K562 (cell line): ENCODE data around the gene PHACTR3. TPM values are rescaled to one million over a fixed set of nuclear protein-coding genes. Genes with fewer than 3 reads are reported as not detected.

Experiments
- ATAC-seq: fragments of 200-7000 bp; cut with Tn5 transposase; 3 replicates; pipeline ENCODE4 v1.9.1; 2020; ENCODE audit warnings: moderate library complexity
- BruUV-seq: library from RNA; stranded (reverse); fragments of 400-500 nt; replicated peaks from 2 replicates; lab custom pipeline; 2021; lab: Mats Ljungman, UMichigan
- CTCF ChIA-PET: fragments of 300-600 bp; formaldehyde crosslinking; extraction: SDS; loops from one replicate; lab custom pipeline; 2021; ENCODE audit warnings: low intra/inter-chr PET ratio; lab: Yijun Ruan, JAX
- POLR2A ChIA-PET: fragments of 300-600, 350-650 bp; sonication (Branson Sonifier 250); formaldehyde crosslinking; extraction: SDS; loops from one replicate; lab custom pipeline; 2021; ENCODE audit warnings: antibody characterized with exemption, inconsistent platforms; lab: Yijun Ruan, JAX
- DNase-seq, 4 experiments: peaks; one replicate each; pipeline versions ENCODE4 v3.0.0 to v3.0.0-alpha.2; 2011 to 2018; ENCODE audit warnings: low spot score in 3 of 4, mixed read lengths in 3 of 4; ENCODE audit errors: extremely low read depth in 1 of 4
- FAIRE-seq: peaks from 2 replicates; lab custom pipeline; 2011; peaks lifted over from hg19 to GRCh38; lab: Jason Lieb, UNC
- H2AFZ ChIP-seq: 2 replicates; pipeline ENCODE4 v1.6.0; 2011; ENCODE audit warnings: low read depth, low read length, control low read depth, inconsistent platforms
- H3K27ac ChIP-seq: fragments of 200-600 bp; 3 replicates; pipeline ENCODE4 v1.8.0; 2011; ENCODE audit warnings: low read depth, mild to moderate bottlenecking, control low read depth, inconsistent platforms, low read length, moderate library complexity, mixed read lengths; ENCODE audit errors: extremely low read depth
- H3K27me3 ChIP-seq, 2 experiments: fragments of 300-600 bp in 1 of 2; 2 replicates in 1 of 2; 3 replicates in 1 of 2; pipeline versions ENCODE4 v1.6.0 to v1.8.0; 2011; ENCODE audit warnings: inconsistent platforms in 2 of 2, low read length in 2 of 2, mild to moderate bottlenecking in 1 of 2, mixed read lengths in 1 of 2, moderate library complexity in 1 of 2; ENCODE audit not compliant: control insufficient read depth in 2 of 2, insufficient read depth in 2 of 2
- H3K36me3 ChIP-seq: fragments of 300-600 bp; 3 replicates; pipeline ENCODE4 v1.8.0; 2011; ENCODE audit warnings: mild to moderate bottlenecking, low read length, inconsistent platforms; ENCODE audit not compliant: control insufficient read depth, insufficient read depth
- H3K4me1 ChIP-seq, 2 experiments: fragments of 200-600 bp in 1 of 2; replicated peaks in 1 of 2; 2 replicates in 1 of 2; 3 replicates in 1 of 2; pipeline versions ENCODE4 v1.5.1 to v1.8.0; 2011; ENCODE audit warnings: inconsistent platforms in 2 of 2, low read length in 2 of 2, mild to moderate bottlenecking in 1 of 2, mixed read lengths in 1 of 2, moderate library complexity in 1 of 2; ENCODE audit not compliant: control insufficient read depth in 2 of 2, insufficient read depth in 2 of 2
- H3K4me2 ChIP-seq: 2 replicates; pipeline ENCODE4 v1.6.1; 2011; ENCODE audit warnings: low read length, control low read depth, inconsistent platforms, mixed read lengths; ENCODE audit not compliant: insufficient read depth
- H3K4me3 ChIP-seq: fragments of 200-600 bp; sonication (generic), shearing (Covaris generic); 2 replicates; pipeline ENCODE4 v1.5.1; 2016; ENCODE audit warnings: control low read depth, inconsistent platforms
- H3K79me2 ChIP-seq: fragments of 200-600 bp; 3 replicates; pipeline ENCODE4 v1.8.0; 2011; ENCODE audit warnings: low read length, inconsistent platforms; ENCODE audit not compliant: control insufficient read depth, insufficient read depth
- H3K9ac ChIP-seq, 2 experiments: 2 replicates each; pipeline versions ENCODE4 v1.6.0 to v1.6.1; 2011; ENCODE audit warnings: low read depth in 2 of 2, low read length in 2 of 2, control low read depth in 1 of 2, inconsistent platforms in 1 of 2, mild to moderate bottlenecking in 1 of 2, mixed read lengths in 1 of 2; ENCODE audit not compliant: insufficient read depth in 1 of 2
- H3K9me1 ChIP-seq: one replicate; pipeline ENCODE4 v1.6.0; 2011; ENCODE audit warnings: inconsistent platforms, mild to moderate bottlenecking, low read length, moderate library complexity; ENCODE audit not compliant: control insufficient read depth, insufficient read depth
- H3K9me3 ChIP-seq: replicated peaks from 2 replicates; pipeline ENCODE4 v1.5.1; 2011; ENCODE audit warnings: low read depth, low read length, inconsistent platforms; ENCODE audit not compliant: control insufficient read depth, insufficient read depth
- H4K20me1 ChIP-seq: replicated peaks from 2 replicates; pipeline ENCODE4 v1.6.1; 2011; ENCODE audit warnings: low read length, inconsistent platforms, mixed read lengths; ENCODE audit not compliant: control insufficient read depth, insufficient read depth
- ATF1 ChIP-seq, 2 experiments: fragments of 450-650 bp in 1 of 2; IDR thresholded peaks; 2 replicates each; pipeline ENCODE4 v1.6.1; 2016; ENCODE audit warnings: missing compliant biosample characterization in 1 of 2, missing genetic modification characterization in 1 of 2
- BMI1 ChIP-seq: fragments of 150-350 bp; IDR thresholded peaks from 2 replicates; pipeline ENCODE4 v1.6.1; 2014; ENCODE audit warnings: low read length
- ETV1 ChIP-seq: fragments of 450-650 bp; conservative IDR thresholded peaks from 2 replicates; pipeline ENCODE4 v1.6.1; 2016; ENCODE audit warnings: missing genetic modification characterization, control low read depth, low read depth, missing compliant biosample characterization
- MAFG ChIP-seq: fragments of 450-650 bp; conservative IDR thresholded peaks from 2 replicates; pipeline ENCODE4 v1.6.1; 2016; ENCODE audit warnings: missing genetic modification characterization, missing compliant biosample characterization
- MIER1 ChIP-seq: fragments of 450-650 bp; IDR thresholded peaks from 2 replicates; pipeline ENCODE4 v1.6.1; 2016; ENCODE audit warnings: antibody characterized with exemption, mild to moderate bottlenecking, low read depth
- MTF1 ChIP-seq: fragments of 250-450 bp; sonication (Bioruptor Pico); IDR thresholded peaks from 2 replicates; pipeline ENCODE4 v1.9.0; 2021; ENCODE audit warnings: moderate library complexity, mild to moderate bottlenecking, inconsistent platforms, borderline replicate concordance
- NFE2L1 ChIP-seq: fragments of 450-650 bp; IDR thresholded peaks from 2 replicates; pipeline ENCODE4 v1.6.1; 2016; ENCODE audit warnings: missing genetic modification characterization, low read depth, mild to moderate bottlenecking, missing compliant biosample characterization, moderate library complexity, borderline replicate concordance
- SIX5 ChIP-seq, 2 experiments: IDR thresholded peaks; 2 replicates each; pipeline ENCODE4 v1.6.1; 2011; ENCODE audit warnings: low read length in 2 of 2, borderline replicate concordance in 1 of 2, low read depth in 1 of 2, mild to moderate bottlenecking in 1 of 2, moderate library complexity in 1 of 2; ENCODE audit not compliant: insufficient read depth in 1 of 2
- SLC30A9 ChIP-seq: fragments of 250-450 bp; sonication (Bioruptor Pico); IDR thresholded peaks from 2 replicates; pipeline ENCODE4 v1.8.0; 2022; ENCODE audit warnings: mild to moderate bottlenecking, moderate library complexity
- ZNF41 ChIP-seq: fragments of 250-450 bp; sonication (Bioruptor Pico); conservative IDR thresholded peaks from 2 replicates; pipeline ENCODE4 v1.4.0; 2020; ENCODE audit warnings: mild to moderate bottlenecking
- ZNF584 ChIP-seq: fragments of 200-800 bp; sonication (Bioruptor generic); IDR thresholded peaks from 2 replicates; pipeline ENCODE4 v1.6.1; 2016; ENCODE audit warnings: low read depth, mild to moderate bottlenecking, missing genetic modification characterization, missing compliant biosample characterization
- ZNF764 ChIP-seq: fragments of 250-450 bp; sonication (Bioruptor Pico); IDR thresholded peaks from 2 replicates; pipeline ENCODE4 v1.4.0; 2020; ENCODE audit warnings: low read depth, mild to moderate bottlenecking, moderate library complexity
- ZNF780A ChIP-seq: fragments of 250-450 bp; sonication (Bioruptor Pico); IDR thresholded peaks from 2 replicates; pipeline ENCODE4 v1.5.0; 2021; ENCODE audit warnings: mild to moderate bottlenecking
- WGBS: fragments of 100-300 bp; shearing (Covaris generic); methylation state at CpG from one replicate; pipeline ENCODE4 v1.1.6; 2016; ENCODE audit warnings: low coverage, mixed read lengths; ENCODE audit not compliant: insufficient coverage; ENCODE audit errors: missing lambda C conversion rate; 5-methylcytosine and 5-hydroxymethylcytosine counted together
- in situ Hi-C: fragments of 300-500 bp; cut with MboI; formaldehyde crosslinking; loops from 4 replicates; pipeline ENCODE4 v1.15.0; 2018; ENCODE audit warnings: inconsistent platforms, mixed read lengths
- intact Hi-C: fragments of 100-400 bp; cut with micrococcal nuclease; formaldehyde crosslinking; loops from 2 replicates; pipeline ENCODE4 v1.14.2; 2022
- polyA plus RNA-seq, 8 experiments: library from polyadenylated mRNA; depleted of rRNA in 4 of 8; stranded (reverse) in 5 of 8; unstranded in 3 of 8; fragments of >200 nt; fragmentation: Nextera tagmentation in 2 of 8; fragmentation: Illumina TruSeq in 1 of 8; extraction: Ambion mirVana in 2 of 8; extraction: Trizol in 1 of 8; gene quantifications; 2 replicates each; pipeline versions ENCODE4 v1.2.1 to v1.2.3, GENCODE V29; 2011 to 2014; ENCODE audit warnings: inconsistent platforms in 1 of 8, missing spikeins in 1 of 8
- total RNA-seq, 7 experiments: library from RNA; depleted of rRNA in 6 of 7; stranded (reverse); fragments of >200 nt in 6 of 7; fragmentation: Illumina TruSeq in 2 of 7; extraction: Trizol in 2 of 7; gene quantifications; 2 replicates each; pipeline versions ENCODE4 v1.2.1 to v1.2.3, GENCODE V29; 2011 to 2021; ENCODE audit warnings: low replicate concordance in 1 of 7
- TF ChIP-seq, protein P1 (sequence below): fragments of 450-650 bp; IDR thresholded peaks from 2 replicates; pipeline ENCODE4 v1.6.1; 2018; ENCODE audit not compliant: partially characterized antibody

PHACTR3 gene
- total and polyA plus RNA-seq, 9 of the 15 experiments (the other 6 are each of a cell fraction or from before 2014, with no cell fraction given), result not detected

DNA sequence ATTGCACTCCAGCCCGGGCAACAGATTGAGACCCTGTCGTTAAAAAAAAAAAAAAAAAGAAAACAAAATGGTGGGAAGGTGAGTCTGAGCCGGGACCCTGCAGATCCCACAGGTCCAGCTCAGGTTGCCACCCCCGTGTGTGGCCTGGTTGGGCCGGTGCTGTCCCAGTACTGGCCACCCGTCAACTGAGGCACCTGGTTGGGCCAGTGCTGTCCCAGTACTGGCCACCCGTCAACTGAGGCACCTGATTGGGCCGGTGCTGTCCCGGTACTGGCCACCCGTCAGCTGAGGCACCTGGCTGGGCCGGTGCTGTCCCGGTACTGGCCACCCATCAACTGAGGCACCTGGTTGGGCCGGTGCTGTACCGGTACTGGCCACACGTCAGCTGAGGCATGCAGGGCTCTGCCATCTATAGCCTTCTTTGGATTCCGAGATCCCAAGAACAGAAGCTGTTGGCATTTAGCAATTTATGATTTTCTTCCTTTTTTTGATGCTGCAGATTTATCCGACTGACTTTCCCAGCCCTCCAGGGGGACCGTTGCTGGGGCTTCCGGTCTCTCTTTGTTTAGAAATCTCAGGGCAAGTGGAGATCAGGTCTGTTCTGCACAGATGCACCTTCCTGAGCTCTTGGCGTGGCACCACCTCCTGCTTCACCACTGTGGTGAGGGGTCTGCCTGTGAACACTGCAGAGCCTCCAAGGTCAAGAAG lies 215.3 kb downstream of the PHACTR3 start:
- DNase-seq, result no peak
- 2% methylated on average over 18 of the region's 20 CpGs for WGBS

More for the DNA sequence above, 215.3 kb downstream of the PHACTR3 start:
- POLR2A ChIA-PET, result interaction anchor here (0.6 kb wide), 1 partner anchor 14 kb away, joined by 3 read pairs; no protein-coding TSS in a partner anchor
- Histone ChIP-seq H3K4me2 (no peak overlapping the region), H3K9ac (no peak overlapping the region), H3K4me3 (no peak overlapping the region), H3K36me3 (no peaks in the 10 kb centered on the region), H3K79me2 (no peaks in the 10 kb centered on the region), H3K27ac (no peak overlapping the region), H3K9me3 (no peaks in the 10 kb centered on the region), H3K9me1 (no peaks in the 10 kb centered on the region), H3K27me3 (peaks cover 0 to 26% of the 10 kb centered on the region in 2 experiments; a peak in 1 of 5 replicates), H3K4me1 (no peaks in the 10 kb centered on the region), H4K20me1 (no peaks in the 10 kb centered on the region; the same call in 1 of the 2 replicates), H2AFZ (no peak overlapping the region)
- CTCF ChIA-PET, result no interaction called here
- BruUV-seq, result no TSS peak
- TF ChIP-seq NFE2L1 (tag) (no peak), MTF1 (CRISPR knock-in tag) (no peak), ZNF764 (CRISPR knock-in tag) (no peak), MAFG (tag) (no peak), SLC30A9 (CRISPR knock-in tag) (no peak), ZNF780A (CRISPR knock-in tag) (no peak), SIX5 (IDR thresholded peaks at IDR 0.05; ENCODE audit: borderline replicate concordance in 1 of 2, insufficient read depth in 1 of 2, low read depth in 1 of 2, low read length in 2 of 2) (no peak), ZNF584 (CRISPR knock-in tag) (no peak), ETV1 (tag) (no peak), ATF1 (CRISPR knock-in tag; IDR thresholded peaks at IDR 0.05) (no peak), ATF1 (tag; IDR thresholded peaks at IDR 0.05) (no peak), BMI1 (no peak), ZNF41 (no peak), MIER1 (no peak)
- TF ChIP-seq, protein P1, sequence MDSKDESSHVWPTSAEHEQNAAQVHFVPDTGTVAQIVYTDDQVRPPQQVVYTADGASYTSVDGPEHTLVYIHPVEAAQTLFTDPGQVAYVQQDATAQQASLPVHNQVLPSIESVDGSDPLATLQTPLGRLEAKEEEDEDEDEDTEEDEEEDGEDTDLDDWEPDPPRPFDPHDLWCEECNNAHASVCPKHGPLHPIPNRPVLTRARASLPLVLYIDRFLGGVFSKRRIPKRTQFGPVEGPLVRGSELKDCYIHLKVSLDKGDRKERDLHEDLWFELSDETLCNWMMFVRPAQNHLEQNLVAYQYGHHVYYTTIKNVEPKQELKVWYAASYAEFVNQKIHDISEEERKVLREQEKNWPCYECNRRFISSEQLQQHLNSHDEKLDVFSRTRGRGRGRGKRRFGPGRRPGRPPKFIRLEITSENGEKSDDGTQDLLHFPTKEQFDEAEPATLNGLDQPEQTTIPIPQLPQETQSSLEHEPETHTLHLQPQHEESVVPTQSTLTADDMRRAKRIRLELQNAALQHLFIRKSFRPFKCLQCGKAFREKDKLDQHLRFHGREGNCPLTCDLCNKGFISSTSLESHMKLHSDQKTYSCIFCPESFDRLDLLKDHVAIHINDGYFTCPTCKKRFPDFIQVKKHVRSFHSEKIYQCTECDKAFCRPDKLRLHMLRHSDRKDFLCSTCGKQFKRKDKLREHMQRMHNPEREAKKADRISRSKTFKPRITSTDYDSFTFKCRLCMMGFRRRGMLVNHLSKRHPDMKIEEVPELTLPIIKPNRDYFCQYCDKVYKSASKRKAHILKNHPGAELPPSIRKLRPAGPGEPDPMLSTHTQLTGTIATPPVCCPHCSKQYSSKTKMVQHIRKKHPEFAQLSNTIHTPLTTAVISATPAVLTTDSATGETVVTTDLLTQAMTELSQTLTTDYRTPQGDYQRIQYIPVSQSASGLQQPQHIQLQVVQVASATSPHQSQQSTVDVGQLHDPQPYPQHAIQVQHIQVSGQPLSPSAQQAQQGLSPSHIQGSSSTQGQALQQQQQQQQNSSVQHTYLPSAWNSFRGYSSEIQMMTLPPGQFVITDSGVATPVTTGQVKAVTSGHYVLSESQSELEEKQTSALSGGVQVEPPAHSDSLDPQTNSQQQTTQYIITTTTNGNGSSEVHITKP, result no peak
- intact Hi-C loops, result no loop called here
- ATAC-seq, result no peak
- FAIRE-seq, result no peak
- in situ Hi-C loops, result loop anchor here (10.0 kb wide), 1 partner anchor 1965 kb away; no protein-coding TSS in a partner anchor
